Hepatic stellate cell (primary cell): ENCODE results near the gene DRAXIN.
A peak's percentile ranks its signal among the peaks of the same experiment; 100 is the strongest.

Experiments used
- DNase-seq: peaks from one replicate; pipeline ENCODE4 v3.0.0; 2011; ENCODE audit warnings: low spot score

DRAXIN gene

GRCh38 chr1:11691302-11691914 lies at the start of gene DRAXIN:
DRAXIN (plus strand) TSS chr1:11691710; CDS start chr1:11706259, 14,549 bp downstream.
- DNase-seq, result no peak

GRCh38 chr1:11641776-11642305 lies 49.7 kb upstream of the DRAXIN start:
- DNase-seq, result no peak

GRCh38 chr1:11642418-11643017 lies 49.0 kb upstream of the DRAXIN start:
- DNase-seq, result peak; percentile 88

- no peak for DNase-seq
These were observed 47.7 kb upstream of the DRAXIN start for GRCh38 chr1:11643782-11644181.

GRCh38 chr1:11645270-11645669 lies 46.2 kb upstream of the DRAXIN start:
- DNase-seq, result no peak

GRCh38 chr1:11645670-11646265 lies 45.7 kb upstream of the DRAXIN start:
- peak; percentile 79 for DNase-seq

GRCh38 chr1:11646317-11646716 lies 45.2 kb upstream of the DRAXIN start:
- no peak for DNase-seq

- no peak for DNase-seq
These were observed 44.2 kb upstream of the DRAXIN start for GRCh38 chr1:11647333-11647732.

GRCh38 chr1:11648039-11648438 lies 43.5 kb upstream of the DRAXIN start:
- DNase-seq, result no peak

- no peak for DNase-seq
These were observed 42.8 kb upstream of the DRAXIN start for GRCh38 chr1:11648732-11649158.

- DNase-seq, result no peak
These were observed 42.3 kb upstream of the DRAXIN start for GRCh38 chr1:11649237-11649623.

GRCh38 chr1:11649624-11650330 lies 41.7 kb upstream of the DRAXIN start:
- DNase-seq, result no peak

- DNase-seq, result peak; percentile 75
These were observed 41.0 kb upstream of the DRAXIN start for GRCh38 chr1:11650331-11650991.

- DNase-seq, result no peak
These were observed 40.5 kb upstream of the DRAXIN start for GRCh38 chr1:11651017-11651416.

GRCh38 chr1:11652203-11652780 lies 39.2 kb upstream of the DRAXIN start:
- DNase-seq, result no peak

- no peak for DNase-seq
These were observed 38.2 kb upstream of the DRAXIN start for GRCh38 chr1:11653101-11653860.

- no peak for DNase-seq
These were observed 37.7 kb upstream of the DRAXIN start for GRCh38 chr1:11653861-11654136.

GRCh38 chr1:11654137-11654938 lies 37.2 kb upstream of the DRAXIN start, which contains the start of the genes FBXO2 and FBXO44:
FBXO2 (minus strand) TSS chr1:11654429; CDS start chr1:11654340, 89 bp downstream.
FBXO44 (plus strand) TSS chr1:11654877; CDS start chr1:11655836, 959 bp downstream.
- no peak for DNase-seq

- DNase-seq, result no peak
These were observed 36.3 kb upstream of the DRAXIN start for GRCh38 chr1:11654939-11655808.
